Effector memory CD8-positive, alpha-beta T cell (primary cell): Measurements from ENCODE around the gene PHLPP2.
"Not testable (repeated sequence)": the region's sequence is repeated elsewhere in the genome, so short reads cannot be mapped to it uniquely, and the experiment has no call there.

ENCODE experiments used
- ATAC-seq: fragments of 150-1000 bp; cut with Tn5 transposase; replicated peaks from 2 replicates; pipeline ENCODE4 v1.10.0; 2021; ENCODE audit warnings: mild to moderate bottlenecking, moderate library complexity
- DNase-seq, 3 experiments: peaks; one replicate each; pipeline ENCODE4 v3.0.0; 2021
- H3K27ac Mint-ChIP-seq, 2 donors: one replicate each; pipeline ENCODE4 v1.8.0; 2022; ENCODE audit warnings: mild to moderate bottlenecking in 2 of 2, mixed read lengths in 2 of 2, moderate library complexity in 2 of 2
- H3K27me3 Mint-ChIP-seq, 2 donors: one replicate each; pipeline ENCODE4 v1.8.0; 2022; ENCODE audit warnings: mixed read lengths in 2 of 2
- H3K36me3 Mint-ChIP-seq: one replicate; pipeline ENCODE4 v1.8.0; 2022; ENCODE audit warnings: mild to moderate bottlenecking, moderate library complexity, mixed read lengths; ENCODE audit not compliant: insufficient read depth
- H3K4me1 Mint-ChIP-seq, 2 donors: one replicate each; pipeline ENCODE4 v1.8.0; 2022; ENCODE audit warnings: low read depth in 2 of 2, mixed read lengths in 2 of 2
- H3K4me3 Mint-ChIP-seq, 2 donors: one replicate each; pipeline ENCODE4 v1.8.0; 2022; ENCODE audit warnings: mild to moderate bottlenecking in 2 of 2, mixed read lengths in 2 of 2, moderate library complexity in 2 of 2
- H3K9me3 Mint-ChIP-seq, 2 donors: one replicate each; pipeline ENCODE4 v1.8.0; 2022; ENCODE audit warnings: mixed read lengths in 2 of 2

PHLPP2 gene

GRCh38 chr16:71614956-71615355 is 109.5 kb downstream of the PHLPP2 start:
- H3K27me3 Mint-ChIP-seq = peaks cover 24 to 42% of the 10 kb centered on the region in 2 donors
- not testable (repeated sequence) for H3K4me3 Mint-ChIP-seq, H3K4me1 Mint-ChIP-seq, H3K9me3 Mint-ChIP-seq, H3K27ac Mint-ChIP-seq, H3K36me3 Mint-ChIP-seq, DNase-seq, ATAC-seq

GRCh38 chr16:71610936-71611871 is 113.3 kb downstream of the PHLPP2 start:
- no peaks in the 10 kb centered on the region for H3K36me3 Mint-ChIP-seq
- DNase-seq = peak; percentile 72 to 76 (median 73)
- H3K4me1 Mint-ChIP-seq = no peaks in the 10 kb centered on the region
- H3K27ac Mint-ChIP-seq = no peak overlapping the region
- H3K27me3 Mint-ChIP-seq = peaks cover 24 to 49% of the 10 kb centered on the region in 2 donors
- H3K4me3 Mint-ChIP-seq = no peak overlapping the region
- peak; percentile 98 for ATAC-seq
- H3K9me3 Mint-ChIP-seq = no peaks in the 10 kb centered on the region

- ATAC-seq (no peak), DNase-seq (no peak)
- no peaks in the 10 kb centered on the region for H3K4me1 Mint-ChIP-seq
- H3K9me3 Mint-ChIP-seq = no peaks in the 10 kb centered on the region
- no peak overlapping the region for H3K4me3 Mint-ChIP-seq
- H3K36me3 Mint-ChIP-seq = no peaks in the 10 kb centered on the region
- H3K27ac Mint-ChIP-seq = no peak overlapping the region
- peaks cover 24 to 42% of the 10 kb centered on the region in 2 donors for H3K27me3 Mint-ChIP-seq
Observed at GRCh38 chr16:71610447-71610846, 114.1 kb downstream of the PHLPP2 start.

GRCh38 chr16:71609066-71609465 is 115.4 kb downstream of the PHLPP2 start:
- H3K9me3 Mint-ChIP-seq = no peaks in the 10 kb centered on the region
- peaks cover 19 to 28% of the 10 kb centered on the region in 2 donors for H3K27me3 Mint-ChIP-seq
- DNase-seq (no peak), ATAC-seq (no peak)
- H3K27ac Mint-ChIP-seq = no peak overlapping the region
- H3K4me3 Mint-ChIP-seq = no peak overlapping the region
- no peaks in the 10 kb centered on the region for H3K36me3 Mint-ChIP-seq
- no peaks in the 10 kb centered on the region for H3K4me1 Mint-ChIP-seq

- no peaks in the 10 kb centered on the region for H3K9me3 Mint-ChIP-seq
Observed at GRCh38 chr16:71600822-71601221, 123.7 kb downstream of the PHLPP2 start.

GRCh38 chr16:71598426-71598825 is 126.1 kb downstream of the PHLPP2 start:
- H3K4me1 Mint-ChIP-seq, DNase-seq, H3K36me3 Mint-ChIP-seq, H3K9me3 Mint-ChIP-seq, H3K4me3 Mint-ChIP-seq, H3K27ac Mint-ChIP-seq, ATAC-seq: not testable (repeated sequence)
- H3K27me3 Mint-ChIP-seq = peaks cover 44 to 53% of the 10 kb centered on the region in 2 donors

More at GRCh38 chr16:71600822-71601221, 123.7 kb downstream of the PHLPP2 start:
- no peak for DNase-seq
- H3K4me3 Mint-ChIP-seq = no peak overlapping the region
- H3K27ac Mint-ChIP-seq = no peak overlapping the region
- peaks cover 35 to 37% of the 10 kb centered on the region in 2 donors for H3K27me3 Mint-ChIP-seq
- H3K4me1 Mint-ChIP-seq = no peaks in the 10 kb centered on the region
- no peak for ATAC-seq
- H3K36me3 Mint-ChIP-seq = peaks cover 4% of the 10 kb centered on the region

- not testable (repeated sequence) for H3K4me1 Mint-ChIP-seq, H3K4me3 Mint-ChIP-seq, ATAC-seq, DNase-seq, H3K9me3 Mint-ChIP-seq, H3K27ac Mint-ChIP-seq, H3K36me3 Mint-ChIP-seq
- peaks cover 66 to 79% of the 10 kb centered on the region in 2 donors for H3K27me3 Mint-ChIP-seq
Observed at GRCh38 chr16:71595340-71595826, 129.1 kb downstream of the PHLPP2 start.
